HEK293T (cell line): Measurements from ENCODE around the gene PTMA.
"Not testable (repeated sequence)": the region's sequence is repeated elsewhere in the genome, so short reads cannot be mapped to it uniquely, and the experiment has no call there.

Source experiments
- CTCF ChIA-PET: fragments of 350-600 bp; formaldehyde crosslinking; extraction: SDS; loops from one replicate; lab custom pipeline; 2021; ENCODE audit warnings: antibody characterized with exemption, inconsistent platforms; lab: Yijun Ruan, JAX
- POLR2A ChIA-PET: fragments of 350-600 bp; formaldehyde crosslinking; extraction: SDS; loops from one replicate; lab custom pipeline; 2020; ENCODE audit warnings: antibody characterized with exemption, inconsistent platforms; lab: Yijun Ruan, JAX
- DNase-seq: peaks from one replicate; pipeline ENCODE4 v3.0.0; 2012; ENCODE audit warnings: mixed read lengths; ENCODE audit errors: extremely low spot score
- ARNT ChIP-seq: fragments of 450-650 bp; IDR thresholded peaks from 2 replicates; pipeline ENCODE4 v1.6.1; 2017; ENCODE audit warnings: mild to moderate bottlenecking
- BHLHE40 ChIP-seq: fragments of 450-650 bp; IDR thresholded peaks from 2 replicates; pipeline ENCODE4 v1.6.1; 2016; ENCODE audit warnings: mild to moderate bottlenecking, moderate library complexity, borderline replicate concordance
- CTBP1 ChIP-seq: fragments of 450-650 bp; IDR thresholded peaks from 2 replicates; pipeline ENCODE4 v1.6.1; 2016; ENCODE audit warnings: borderline replicate concordance
- ELF4 ChIP-seq: fragments of 450-650 bp; IDR thresholded peaks from 2 replicates; pipeline ENCODE4 v1.6.1; 2017; ENCODE audit warnings: antibody characterized with exemption
- FOXA1 ChIP-seq: fragments of 450-650 bp; IDR thresholded peaks from 2 replicates; pipeline ENCODE4 v1.6.1; 2016; ENCODE audit warnings: mild to moderate bottlenecking
- FOXK2 ChIP-seq: fragments of 450-650 bp; IDR thresholded peaks from 2 replicates; pipeline ENCODE4 v1.6.1; 2016; ENCODE audit warnings: mild to moderate bottlenecking
- FOXM1 ChIP-seq: fragments of 450-650 bp; IDR thresholded peaks from 2 replicates; pipeline ENCODE4 v1.6.1; 2017; ENCODE audit warnings: mild to moderate bottlenecking, borderline replicate concordance
- HDGF ChIP-seq: fragments of 450-650 bp; IDR thresholded peaks from 2 replicates; pipeline ENCODE4 v1.6.1; 2017; ENCODE audit warnings: antibody characterized with exemption, borderline replicate concordance
- L3MBTL2 ChIP-seq: fragments of 450-650 bp; conservative IDR thresholded peaks from 2 replicates; pipeline ENCODE4 v1.6.1; 2016; ENCODE audit warnings: mild to moderate bottlenecking
- LEF1 ChIP-seq: fragments of 450-650 bp; IDR thresholded peaks from 2 replicates; pipeline ENCODE4 v1.6.1; 2017; ENCODE audit warnings: mild to moderate bottlenecking, borderline replicate concordance
- NFRKB ChIP-seq: fragments of 450-650 bp; IDR thresholded peaks from 2 replicates; pipeline ENCODE4 v1.6.1; 2016; ENCODE audit warnings: mild to moderate bottlenecking, moderate library complexity
- SP1 ChIP-seq: fragments of 450-650 bp; IDR thresholded peaks from 2 replicates; pipeline ENCODE4 v1.6.1; 2017
- SUZ12 ChIP-seq: fragments of 450-650 bp; IDR thresholded peaks from 2 replicates; pipeline ENCODE4 v1.6.1; 2016; ENCODE audit warnings: mild to moderate bottlenecking
- TARDBP ChIP-seq: fragments of 450-650 bp; IDR thresholded peaks from 2 replicates; pipeline ENCODE4 v1.6.1; 2016
- ZNF384 ChIP-seq: fragments of 450-650 bp; IDR thresholded peaks from 2 replicates; pipeline ENCODE4 v1.6.1; 2016
- TF ChIP-seq, protein P1 (sequence below): fragments of 450-650 bp; IDR thresholded peaks from 2 replicates; pipeline ENCODE4 v1.6.1; 2016

Gene PTMA

DNA sequence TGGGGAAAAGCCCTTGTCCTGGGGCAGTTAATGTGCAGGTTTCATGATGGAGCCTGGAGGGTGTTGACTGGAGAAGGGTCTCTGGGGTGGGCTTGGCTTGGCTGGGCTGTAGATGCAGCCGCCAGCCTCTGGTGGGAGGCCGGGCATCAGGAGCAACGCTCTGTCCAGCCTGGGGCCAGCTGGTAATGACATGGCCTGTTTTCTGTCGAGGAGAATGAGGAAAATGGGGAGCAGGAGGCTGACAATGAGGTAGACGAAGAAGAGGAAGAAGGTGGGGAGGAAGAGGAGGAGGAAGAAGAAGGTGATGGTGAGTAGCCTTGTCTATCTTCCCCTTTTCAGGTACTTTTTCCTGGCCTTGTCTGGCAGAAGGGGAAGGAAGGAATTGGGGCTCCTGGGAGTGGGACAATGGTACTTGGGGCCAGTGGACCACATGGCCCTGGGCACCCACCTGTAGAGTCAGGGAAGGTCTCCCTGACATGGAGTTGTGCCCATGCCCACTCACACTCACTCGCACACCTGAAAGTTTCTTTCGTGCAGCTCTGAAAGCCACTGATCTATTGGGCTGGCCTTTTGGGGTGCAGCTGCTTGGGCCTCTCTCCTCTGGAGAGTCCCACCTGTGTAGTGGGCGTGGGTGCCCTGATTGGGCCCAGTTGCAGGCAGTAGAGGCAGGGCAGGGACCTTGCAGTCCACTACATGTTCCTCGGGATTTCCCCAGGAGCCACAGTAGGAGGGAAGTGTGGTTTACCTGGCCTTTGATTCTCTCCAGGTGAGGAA, 3.5 kb downstream of the PTMA start:
- POLR2A ChIA-PET, result interaction anchor here (0.7 kb wide), 1 partner anchor 39 kb away, joined by 3 read pairs; no protein-coding TSS in a partner anchor
- CTCF ChIA-PET, result interaction anchor here (5.4 kb wide), 1 partner anchor 37 kb away, joined by 136 read pairs; no protein-coding TSS in a partner anchor
- DNase-seq, result no peak
- TF ChIP-seq, protein P1, sequence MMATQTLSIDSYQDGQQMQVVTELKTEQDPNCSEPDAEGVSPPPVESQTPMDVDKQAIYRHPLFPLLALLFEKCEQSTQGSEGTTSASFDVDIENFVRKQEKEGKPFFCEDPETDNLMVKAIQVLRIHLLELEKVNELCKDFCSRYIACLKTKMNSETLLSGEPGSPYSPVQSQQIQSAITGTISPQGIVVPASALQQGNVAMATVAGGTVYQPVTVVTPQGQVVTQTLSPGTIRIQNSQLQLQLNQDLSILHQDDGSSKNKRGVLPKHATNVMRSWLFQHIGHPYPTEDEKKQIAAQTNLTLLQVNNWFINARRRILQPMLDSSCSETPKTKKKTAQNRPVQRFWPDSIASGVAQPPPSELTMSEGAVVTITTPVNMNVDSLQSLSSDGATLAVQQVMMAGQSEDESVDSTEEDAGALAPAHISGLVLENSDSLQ, result no peak
- TF ChIP-seq NFRKB (no peak), ZNF384 (no peak), TARDBP (no peak), SP1 (no peak), L3MBTL2 (no peak), FOXA1 (no peak), FOXK2 (no peak), LEF1 (no peak), CTBP1 (no peak), BHLHE40 (no peak), ARNT (no peak), HDGF (no peak), ELF4 (no peak)

DNA sequence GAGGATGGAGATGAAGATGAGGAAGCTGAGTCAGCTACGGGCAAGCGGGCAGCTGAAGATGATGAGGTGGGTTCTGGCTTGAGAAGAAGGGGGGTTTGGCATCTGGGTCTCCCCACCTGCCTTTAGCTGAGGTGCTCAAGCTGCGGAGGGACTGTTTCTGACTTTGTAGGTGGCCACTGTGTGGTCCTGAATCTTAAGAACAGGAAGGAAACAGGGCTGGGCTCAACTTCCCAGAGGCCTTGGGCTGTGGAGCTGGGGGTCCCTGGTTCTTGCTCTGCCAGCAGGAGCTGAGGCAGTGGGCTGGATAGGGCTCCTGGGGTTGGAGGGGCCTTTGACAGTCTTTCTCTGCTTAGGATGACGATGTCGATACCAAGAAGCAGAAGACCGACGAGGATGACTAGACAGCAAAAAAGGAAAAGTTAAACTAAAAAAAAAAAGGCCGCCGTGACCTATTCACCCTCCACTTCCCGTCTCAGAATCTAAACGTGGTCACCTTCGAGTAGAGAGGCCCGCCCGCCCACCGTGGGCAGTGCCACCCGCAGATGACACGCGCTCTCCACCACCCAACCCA, 4.2 kb downstream of the PTMA start:
- ChIA-PET POLR2A (interaction anchor here (0.7 to 3.2 kb wide), 2 partner anchors 40 to 99 kb away, joined by 3 to 13 read pairs; no protein-coding TSS in a partner anchor), CTCF (interaction anchor here (1.2 to 5.4 kb wide), 3 partner anchors 19 to 38 kb away, joined by 4 to 136 read pairs (median 30); no protein-coding TSS in a partner anchor)
- not testable (repeated sequence) for DNase-seq

DNA sequence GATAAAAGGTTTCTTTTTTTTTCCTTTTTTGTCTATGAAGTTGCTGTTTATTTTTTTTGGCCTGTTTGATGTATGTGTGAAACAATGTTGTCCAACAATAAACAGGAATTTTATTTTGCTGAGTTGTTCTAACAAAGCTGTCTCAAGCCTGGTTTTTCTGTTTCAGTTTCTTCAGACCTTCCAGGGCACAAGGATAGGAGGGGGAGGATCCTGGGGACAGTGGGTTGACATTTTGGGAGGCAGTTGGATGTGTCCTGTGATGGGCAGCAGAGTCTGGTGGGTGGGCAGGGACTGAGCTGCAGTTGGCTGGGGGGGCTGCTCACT, 5.0 kb downstream of the PTMA start:
- POLR2A ChIA-PET, result interaction anchor here (0.6 to 3.2 kb wide), 10 partner anchors 12 to 100 kb away, joined by 3 to 20 read pairs (median 7); no protein-coding TSS in a partner anchor
- TF ChIP-seq ELF4, result 0 out of 2 replicates have a peak, but pooled peaks have one; percentile 1
- TF ChIP-seq, protein P1, result 0 out of 2 replicates have a peak, but pooled peaks have one; percentile 23
- not testable (repeated sequence) for DNase-seq
- CTCF ChIA-PET, result interaction anchor here (0.8 to 5.4 kb wide), 12 partner anchors 11 to 150 kb away, joined by 3 to 136 read pairs (median 10); partner anchors contain the start of gene PDE6D

DNA sequence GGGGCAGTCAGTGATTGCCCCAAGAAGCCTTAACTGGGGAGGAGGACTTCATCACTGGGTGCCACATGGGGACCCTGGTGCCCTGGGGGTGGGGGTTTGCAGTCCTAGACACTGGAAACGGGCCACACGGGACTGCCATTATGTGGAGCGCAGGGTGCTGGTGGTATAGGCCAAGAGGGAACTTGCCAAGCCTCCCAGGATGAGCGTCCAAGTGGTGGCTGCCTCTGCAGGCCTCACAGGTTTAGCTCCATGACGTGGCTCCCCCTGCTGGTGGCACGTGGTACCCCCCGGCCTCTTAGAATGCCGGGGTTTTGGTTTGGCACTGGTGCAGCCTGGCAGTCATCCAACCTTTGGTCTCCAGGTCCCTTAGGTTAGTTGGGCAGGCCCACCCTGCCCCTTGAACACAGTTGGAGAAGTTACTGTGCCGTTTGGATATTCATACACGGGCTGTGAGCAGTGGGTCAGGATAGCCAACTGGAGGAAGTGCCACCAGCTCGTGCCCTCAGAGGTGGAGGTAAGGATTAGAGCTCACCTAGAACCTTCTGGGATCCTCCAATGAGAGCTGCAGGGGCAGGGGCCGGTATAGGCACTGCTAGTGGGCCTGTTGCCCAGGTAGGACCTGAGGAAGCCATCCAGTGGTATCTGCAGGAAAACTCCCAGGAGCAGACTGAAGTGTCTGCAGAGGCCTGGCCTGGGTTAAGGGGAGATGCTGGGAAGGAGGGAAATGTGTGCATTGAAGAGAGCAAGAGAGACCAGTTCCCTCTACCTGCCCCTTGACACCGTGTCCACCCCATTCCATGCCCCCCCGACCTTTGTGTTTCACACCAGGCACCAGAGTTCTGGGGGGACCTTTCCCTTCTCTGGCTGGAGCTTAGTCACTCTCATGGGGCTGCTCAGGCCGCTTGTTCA, 5.7 kb downstream of the PTMA start:
- ChIA-PET CTCF (interaction anchor here (0.8 to 5.4 kb wide), 18 partner anchors 11 to 150 kb away, joined by 3 to 136 read pairs (median 5); partner anchors contain the start of genes COPS7B and PDE6D), POLR2A (interaction anchor here (0.6 to 3.2 kb wide), 14 partner anchors 11 to 100 kb away, joined by 3 to 20 read pairs (median 5); no protein-coding TSS in a partner anchor)
- 0 out of 2 replicates have a peak, but pooled peaks have one; percentile 30 for TF ChIP-seq L3MBTL2
- TF ChIP-seq HDGF, result peak; percentile 79; the same call in 1 of the 2 replicates
- no peak for TF ChIP-seq NFRKB
- DNase-seq, result peak; percentile 77

DNA sequence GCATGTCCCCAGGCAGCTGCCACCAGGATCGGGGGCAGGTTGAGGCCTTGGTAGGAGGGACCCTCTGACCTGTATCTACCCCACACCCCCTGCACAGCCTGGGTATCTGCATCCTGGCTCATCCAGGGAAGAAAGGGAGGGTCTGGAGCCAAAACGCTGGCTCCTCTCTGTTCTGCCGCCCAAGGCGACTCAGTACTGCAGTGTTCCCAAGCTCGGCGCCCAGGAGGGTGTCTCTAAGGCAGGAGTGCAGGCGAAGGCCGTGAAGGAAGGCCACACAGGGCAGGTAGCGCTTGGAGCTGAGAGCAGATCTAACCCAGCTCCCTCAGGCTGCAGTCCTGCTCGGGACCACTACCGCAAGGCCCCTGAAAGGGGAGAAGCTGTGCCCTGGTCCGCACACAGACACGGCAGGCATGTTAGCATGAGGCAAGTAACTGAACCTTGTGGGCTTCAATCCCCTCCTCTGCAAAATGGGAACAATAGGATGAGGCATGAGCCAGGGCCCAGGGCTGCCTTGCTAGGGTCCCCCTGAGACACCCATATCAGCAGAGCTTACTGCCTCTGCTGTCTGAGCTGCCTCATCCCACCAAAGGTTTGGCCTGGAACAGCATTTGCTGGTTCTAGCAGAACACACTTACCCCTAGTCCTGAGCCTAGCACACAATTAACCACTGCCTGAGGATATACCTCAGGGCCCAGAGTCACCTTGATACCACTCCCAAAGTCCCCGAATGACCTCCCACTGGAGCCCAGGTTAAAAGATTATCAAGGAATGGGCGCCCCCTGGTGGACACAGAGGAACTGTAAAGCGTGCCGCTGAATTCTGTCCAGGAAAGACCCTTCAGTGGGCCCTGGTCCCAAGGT, 6.5 kb downstream of the PTMA start:
- peak; percentile 56 for DNase-seq
- ChIA-PET CTCF (interaction anchor here (0.8 to 5.4 kb wide), 17 partner anchors 10 to 113 kb away, joined by 3 to 136 read pairs (median 6); partner anchors contain the start of genes COPS7B and PDE6D), POLR2A (interaction anchor here (0.9 to 3.2 kb wide), 14 partner anchors 10 to 103 kb away, joined by 3 to 20 read pairs (median 4); no protein-coding TSS in a partner anchor)
- no peak for TF ChIP-seq ARNT
- no peak for TF ChIP-seq FOXK2
- TF ChIP-seq LEF1, result no peak
- no peak for TF ChIP-seq TARDBP
- no peak for TF ChIP-seq CTBP1
- no peak for TF ChIP-seq L3MBTL2
- no peak for TF ChIP-seq FOXM1
- TF ChIP-seq ZNF384, result no peak
- TF ChIP-seq NFRKB, result no peak
- no peak for TF ChIP-seq HDGF
- no peak for TF ChIP-seq SUZ12
- no peak for TF ChIP-seq BHLHE40
- no peak for TF ChIP-seq SP1
- TF ChIP-seq ELF4, result no peak
- no peak for TF ChIP-seq FOXA1
